GM19463 (cell line): Measurements from ENCODE around the gene HACE1.
"Not testable (repeated sequence)": the region's sequence is repeated elsewhere in the genome, so short reads cannot be mapped to it uniquely, and the experiment has no call there.

Source experiments
- ATAC-seq: cut with Tn5 transposase; IDR thresholded peaks from one replicate; pipeline ENCODE4 v1.9.1; 2021; ENCODE audit warnings: mild to moderate bottlenecking, moderate library complexity; ENCODE audit not compliant: unreplicated experiment

The HACE1 gene

GRCh38 chr6:104835782-104836181 is 23.9 kb downstream of the HACE1 start:
- ATAC-seq, result no peak

- no peak for ATAC-seq
These were observed 30.3 kb downstream of the HACE1 start for GRCh38 chr6:104829183-104829958.

- ATAC-seq, result no peak
These were observed 31.2 kb downstream of the HACE1 start for GRCh38 chr6:104828478-104828877.

GRCh38 chr6:104820820-104821219 is 38.9 kb downstream of the HACE1 start:
- not testable (repeated sequence) for ATAC-seq

GRCh38 chr6:104816125-104816524 is 43.6 kb downstream of the HACE1 start:
- ATAC-seq, result no peak

- ATAC-seq, result no peak
These were observed 45.0 kb downstream of the HACE1 start for GRCh38 chr6:104814743-104815142.

- ATAC-seq, result no peak
These were observed 46.2 kb downstream of the HACE1 start for GRCh38 chr6:104813552-104813951.

GRCh38 chr6:104809116-104809515 is 50.6 kb downstream of the HACE1 start:
- ATAC-seq, result no peak

GRCh38 chr6:104805335-104805734 is 54.4 kb downstream of the HACE1 start:
- not testable (repeated sequence) for ATAC-seq

GRCh38 chr6:104799134-104799657 is 60.5 kb downstream of the HACE1 start:
- ATAC-seq, result no peak

- ATAC-seq, result no peak
These were observed 63.5 kb downstream of the HACE1 start for GRCh38 chr6:104796031-104796785.

GRCh38 chr6:104795363-104795762 is 64.4 kb downstream of the HACE1 start:
- no peak for ATAC-seq

GRCh38 chr6:104789770-104790190 is 69.9 kb downstream of the HACE1 start:
- ATAC-seq, result peak; percentile 81

GRCh38 chr6:104788400-104788799 is 71.3 kb downstream of the HACE1 start:
- no peak for ATAC-seq

- ATAC-seq, result no peak
These were observed 72.4 kb downstream of the HACE1 start for GRCh38 chr6:104787305-104787704.

- no peak for ATAC-seq
These were observed 74.8 kb downstream of the HACE1 start for GRCh38 chr6:104784884-104785283.

- peak; percentile 88 for ATAC-seq
These were observed 88.4 kb downstream of the HACE1 start for GRCh38 chr6:104771258-104771832.

GRCh38 chr6:104768906-104769305 is 90.8 kb downstream of the HACE1 start:
- no peak for ATAC-seq

GRCh38 chr6:104766595-104766994 is 93.1 kb downstream of the HACE1 start:
- ATAC-seq, result no peak

GRCh38 chr6:104754788-104755409 is 104.8 kb downstream of the HACE1 start:
- no peak for ATAC-seq

GRCh38 chr6:104753251-104753650 is 106.5 kb downstream of the HACE1 start:
- no peak for ATAC-seq
